ENCODE results near the gene CNTROB. TPM values are rescaled to one million over a fixed set of nuclear protein-coding genes. Genes with fewer than 3 reads are reported as not detected.

Gene CNTROB
- total RNA-seq, 1 donor from 2014 or later: 12.0 TPM

GRCh38 chr17:7897773-7898172, 34.2 kb upstream of the CNTROB start:
- DNase-seq (ENCODE audit: low spot score): no peak
- intact Hi-C loops (cut with DNase I): loop anchor here (2.0 to 10.0 kb wide), 2 partner anchors 37 to 153 kb away; no protein-coding TSS in a partner anchor

GRCh38 chr17:7903154-7904103, 28.6 kb upstream of the CNTROB start:
- DNase-seq (ENCODE audit: low spot score): no peak
- intact Hi-C loops (cut with DNase I): no loop called here

- intact Hi-C loops (cut with DNase I): no loop called here
Observed at GRCh38 chr17:7909089-7909488, 22.9 kb upstream of the CNTROB start.

GRCh38 chr17:7910281-7910680, 21.7 kb upstream of the CNTROB start:
- intact Hi-C loops (cut with DNase I): no loop called here
- no peak for DNase-seq (ENCODE audit: low spot score)

More at GRCh38 chr17:7909089-7909488, 22.9 kb upstream of the CNTROB start:
- DNase-seq (ENCODE audit: low spot score): no peak

- DNase-seq (ENCODE audit: low spot score): no peak
- intact Hi-C loops (cut with DNase I): no loop called here
Observed at GRCh38 chr17:7910711-7911110, 21.3 kb upstream of the CNTROB start.

- DNase-seq (ENCODE audit: low spot score): no peak
- intact Hi-C loops (cut with DNase I): no loop called here
Observed at GRCh38 chr17:7911116-7911515, 20.9 kb upstream of the CNTROB start.

GRCh38 chr17:7912927-7913524, 19.0 kb upstream of the CNTROB start:
- intact Hi-C loops (cut with DNase I): loop anchor here (2.0 kb wide), 1 partner anchor 76 kb away; no protein-coding TSS in a partner anchor
- no peak for DNase-seq (ENCODE audit: low spot score)

- intact Hi-C loops (cut with DNase I): loop anchor here (2.0 kb wide), 1 partner anchor 126 kb away; no protein-coding TSS in a partner anchor
- no peak for DNase-seq (ENCODE audit: low spot score)
Observed at GRCh38 chr17:7915179-7915610, 16.8 kb upstream of the CNTROB start.

GRCh38 chr17:7915611-7916384, 16.2 kb upstream of the CNTROB start, which contains the start of gene RNF227:
RNF227 (minus strand) TSS chr17:7916289; CDS start chr17:7916195, 94 bp downstream.
- peak; percentile 94 for DNase-seq (ENCODE audit: low spot score)
- intact Hi-C loops (cut with DNase I): loop anchor here (1.0 to 2.0 kb wide), 3 partner anchors 15 to 125 kb away; partner anchors contain the start of genes CHD3 and TRAPPC1

GRCh38 chr17:7916385-7916682, 15.7 kb upstream of the CNTROB start:
- intact Hi-C loops (cut with DNase I): loop anchor here (1.0 to 2.0 kb wide), 2 partner anchors 14 to 28 kb away; partner anchors contain the start of genes CHD3 and TRAPPC1
- peak; percentile 76 for DNase-seq (ENCODE audit: low spot score)

- DNase-seq (ENCODE audit: low spot score): no peak
- intact Hi-C loops (cut with DNase I): loop anchor here (1.0 to 2.0 kb wide), 2 partner anchors 14 to 29 kb away; partner anchors contain the start of genes CHD3 and TRAPPC1
Observed at GRCh38 chr17:7916808-7917207, 15.2 kb upstream of the CNTROB start.

GRCh38 chr17:7922269-7922844, 9.6 kb upstream of the CNTROB start:
- DNase-seq (ENCODE audit: low spot score): no peak
- intact Hi-C loops (cut with DNase I): no loop called here

- peak; percentile 92 for DNase-seq (ENCODE audit: low spot score)
- intact Hi-C loops (cut with DNase I): no loop called here
Observed at GRCh38 chr17:7922845-7923628, 9.0 kb upstream of the CNTROB start.

- intact Hi-C loops (cut with DNase I): no loop called here
- no peak for DNase-seq (ENCODE audit: low spot score)
Observed at GRCh38 chr17:7927596-7927995, 4.4 kb upstream of the CNTROB start.

- intact Hi-C loops (cut with DNase I): loop anchor here (2.0 kb wide), 1 partner anchor 13 kb away; the partner anchor contains the start of gene RNF227
Observed at GRCh38 chr17:7929158-7930023, 2.6 kb upstream of the CNTROB start, which contains the start of gene KCNAB3. KCNAB3 (minus strand) TSS chr17:7929856; CDS start chr17:7929435, 421 bp downstream.

GRCh38 chr17:7930841-7931631, 970 bp upstream of the CNTROB start:
- intact Hi-C loops (cut with DNase I): loop anchor here (2.0 kb wide), 1 partner anchor 14 kb away; the partner anchor contains the start of gene RNF227
- DNase-seq (ENCODE audit: low spot score): peak; percentile 71

More at GRCh38 chr17:7929158-7930023, 2.6 kb upstream of the CNTROB start, which contains the start of gene KCNAB3:
- peak; percentile 75 for DNase-seq (ENCODE audit: low spot score)
